Measurements from ENCODE around the gene LTBP4. TPM values are rescaled to one million over a fixed set of nuclear protein-coding genes. Genes with fewer than 3 reads are reported as not detected.

Gene LTBP4
- total RNA-seq, 6 experiments from 2014 or later, result 19.3 to 40.8 (median 34.4) TPM

GRCh38 chr19:40632311-40633036 is 31.3 kb downstream of the LTBP4 start:
- H3K4me3 ChIP-seq, result no peak overlapping the region
- ATAC-seq, result no peak
- no peaks in the 10 kb centered on the region for H3K9me3 ChIP-seq
- DNase-seq, result no peak
- no peaks in the 10 kb centered on the region for H3K27me3 ChIP-seq
- WGBS (ENCODE audit: insufficient coverage, low coverage, low lambda C conversion rate, missing lambda C conversion rate), result 77% methylated on average over 3 of the region's 3 CpGs
- TF ChIP-seq CTCF (IDR thresholded peaks at IDR 0.05) (no peak), POLR2A (IDR thresholded peaks at IDR 0.05) (no peak)
- H3K36me3 ChIP-seq, result no peaks in the 10 kb centered on the region
- intact Hi-C loops (cut with DNase I), result no loop called here
- no peak overlapping the region for H3K27ac ChIP-seq
- no peaks in the 10 kb centered on the region for H3K4me1 ChIP-seq

GRCh38 chr19:40633207-40633606 is 32.0 kb downstream of the LTBP4 start:
- WGBS (ENCODE audit: insufficient coverage, low coverage, low lambda C conversion rate, missing lambda C conversion rate), result 80% methylated on average over 5 of the region's 5 CpGs
- no peak for DNase-seq
- Histone ChIP-seq H3K36me3 (no peaks in the 10 kb centered on the region), H3K4me1 (no peaks in the 10 kb centered on the region), H3K4me3 (no peak overlapping the region), H3K27me3 (no peaks in the 10 kb centered on the region), H3K27ac (no peak overlapping the region), H3K9me3 (no peaks in the 10 kb centered on the region)
- intact Hi-C loops (cut with DNase I), result no loop called here
- ATAC-seq, result no peak
- TF ChIP-seq POLR2A (IDR thresholded peaks at IDR 0.05) (no peak), CTCF (IDR thresholded peaks at IDR 0.05) (no peak)

GRCh38 chr19:40638327-40638726 is 37.2 kb downstream of the LTBP4 start:
- 29% methylated on average over 1 of the region's 1 CpG for WGBS (ENCODE audit: insufficient coverage, low coverage, low lambda C conversion rate, missing lambda C conversion rate)
- Histone ChIP-seq H3K27ac (no peak overlapping the region), H3K4me3 (no peak overlapping the region), H3K9me3 (no peaks in the 10 kb centered on the region), H3K27me3 (no peaks in the 10 kb centered on the region), H3K4me1 (no peaks in the 10 kb centered on the region), H3K36me3 (no peaks in the 10 kb centered on the region)
- no peak for TF ChIP-seq POLR2A (IDR thresholded peaks at IDR 0.05)
- no peak for TF ChIP-seq CTCF (IDR thresholded peaks at IDR 0.05)
- intact Hi-C loops (cut with DNase I), result no loop called here
- no peak for ATAC-seq
- no peak for DNase-seq

- no peak for ATAC-seq
- Histone ChIP-seq H3K9me3 (no peaks in the 10 kb centered on the region), H3K4me3 (no peak overlapping the region), H3K36me3 (no peaks in the 10 kb centered on the region), H3K4me1 (no peaks in the 10 kb centered on the region), H3K27ac (no peak overlapping the region), H3K27me3 (no peaks in the 10 kb centered on the region)
- TF ChIP-seq POLR2A (IDR thresholded peaks at IDR 0.05) (no peak), CTCF (IDR thresholded peaks at IDR 0.05) (no peak)
- intact Hi-C loops (cut with DNase I), result no loop called here
- no peak for DNase-seq
- 71% methylated on average over 5 of the region's 6 CpGs for WGBS (ENCODE audit: insufficient coverage, low coverage, low lambda C conversion rate, missing lambda C conversion rate)
These were observed 38.4 kb downstream of the LTBP4 start for GRCh38 chr19:40639638-40639982.
